ENCODE results near the gene COL2A1.
A peak's percentile ranks its signal among the peaks of the same experiment; 100 is the strongest.

Gene COL2A1

DNA sequence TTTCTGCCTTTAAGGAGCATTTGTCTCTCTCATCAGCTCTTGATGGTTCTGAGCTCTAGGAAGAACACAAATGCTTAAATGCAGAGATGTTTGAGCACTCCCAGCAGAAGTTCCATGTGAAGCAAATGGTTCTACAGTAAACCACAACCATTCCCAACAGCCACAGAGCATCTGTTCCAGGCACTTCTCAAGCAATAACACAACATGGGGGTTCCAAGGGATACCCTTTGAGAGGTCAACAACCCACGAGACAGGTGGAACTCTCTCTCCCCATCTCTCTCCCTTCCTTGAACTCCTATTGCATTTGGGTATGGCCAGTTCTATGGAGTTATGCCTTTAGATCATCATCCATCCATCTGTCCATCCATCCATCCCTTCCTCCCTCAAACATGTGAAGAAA, 5.2 kb upstream of the COL2A1 start:
- no peak for DNase-seq

DNA sequence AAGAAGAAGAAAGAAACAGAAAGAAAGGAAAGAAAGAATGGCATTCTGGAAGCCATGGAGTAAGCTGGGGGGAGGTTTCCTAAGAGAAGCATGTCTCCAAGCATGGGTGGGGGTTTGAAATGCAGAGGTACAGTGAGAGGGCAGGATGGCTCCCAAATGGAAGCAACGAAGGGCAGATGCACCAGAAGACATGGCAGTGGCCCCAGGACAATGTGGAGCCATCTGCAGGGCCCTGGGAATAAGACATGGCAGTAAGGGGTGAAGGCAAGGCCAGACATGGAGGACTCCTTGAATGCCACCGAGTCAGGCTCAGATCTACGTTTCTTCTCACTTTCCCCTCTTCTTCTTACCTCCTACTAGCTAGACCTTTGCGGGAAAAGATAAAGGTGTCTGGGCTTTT, 4.7 kb upstream of the COL2A1 start:
- DNase-seq, result no peak

GRCh38 chr12:48008349-48008748, 4.1 kb upstream of the COL2A1 start:
- DNase-seq, result no peak

- DNase-seq, result no peak
These were observed 2.9 kb upstream of the COL2A1 start for GRCh38 chr12:48007206-48007605.

DNA sequence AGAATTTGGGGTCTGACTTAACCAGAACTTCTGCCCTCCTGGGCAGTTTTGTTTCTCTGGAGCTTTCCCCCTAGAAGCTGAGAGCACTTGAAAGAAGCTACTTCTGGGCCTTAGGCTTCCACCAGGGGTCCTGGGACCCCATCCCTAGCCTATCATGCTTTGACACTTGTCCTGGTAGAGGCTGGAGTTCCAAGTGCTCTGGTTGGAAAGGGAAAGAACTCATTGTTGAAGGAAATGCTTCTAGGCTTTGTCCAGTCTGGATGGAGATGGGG, 1.4 kb upstream of the COL2A1 start:
- DNase-seq, result no peak

DNA sequence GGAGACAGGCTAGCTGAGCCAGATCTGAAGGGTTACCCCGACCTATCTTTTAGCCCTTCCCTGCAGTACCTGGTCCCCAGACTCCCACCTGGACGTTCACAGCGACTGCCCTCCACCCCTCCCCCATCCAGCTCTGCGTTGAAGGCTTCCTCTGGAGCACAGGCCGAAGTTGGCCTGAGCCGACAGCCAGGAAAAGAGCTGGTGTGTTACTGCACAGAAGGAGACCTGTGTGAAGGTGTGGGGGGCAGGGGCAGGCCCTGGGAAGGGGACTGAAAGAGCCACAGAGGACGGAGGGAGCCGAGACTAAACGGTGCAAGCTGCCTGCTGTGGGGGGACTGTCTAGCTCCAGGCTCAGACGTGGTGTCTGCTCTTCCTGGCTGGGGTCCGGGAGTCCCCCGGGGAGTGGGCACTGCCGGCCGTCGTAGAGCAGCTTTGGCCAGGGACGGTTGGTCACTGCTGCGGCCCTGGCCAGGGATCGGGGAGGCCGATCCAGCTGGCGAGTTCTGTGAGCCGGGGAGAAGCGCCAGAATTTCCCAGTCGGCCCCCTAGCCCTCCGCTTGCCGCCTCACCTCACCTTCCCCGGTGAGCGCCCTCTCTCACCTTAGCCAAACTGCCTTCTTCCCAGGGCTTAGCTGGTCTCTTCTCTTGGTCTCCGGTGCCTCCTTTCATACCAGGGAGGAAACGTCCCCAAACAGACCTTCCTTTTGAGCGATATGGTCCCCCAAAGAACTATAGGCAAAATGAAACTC, 899 bp upstream of the COL2A1 start:
- no peak for DNase-seq

DNA sequence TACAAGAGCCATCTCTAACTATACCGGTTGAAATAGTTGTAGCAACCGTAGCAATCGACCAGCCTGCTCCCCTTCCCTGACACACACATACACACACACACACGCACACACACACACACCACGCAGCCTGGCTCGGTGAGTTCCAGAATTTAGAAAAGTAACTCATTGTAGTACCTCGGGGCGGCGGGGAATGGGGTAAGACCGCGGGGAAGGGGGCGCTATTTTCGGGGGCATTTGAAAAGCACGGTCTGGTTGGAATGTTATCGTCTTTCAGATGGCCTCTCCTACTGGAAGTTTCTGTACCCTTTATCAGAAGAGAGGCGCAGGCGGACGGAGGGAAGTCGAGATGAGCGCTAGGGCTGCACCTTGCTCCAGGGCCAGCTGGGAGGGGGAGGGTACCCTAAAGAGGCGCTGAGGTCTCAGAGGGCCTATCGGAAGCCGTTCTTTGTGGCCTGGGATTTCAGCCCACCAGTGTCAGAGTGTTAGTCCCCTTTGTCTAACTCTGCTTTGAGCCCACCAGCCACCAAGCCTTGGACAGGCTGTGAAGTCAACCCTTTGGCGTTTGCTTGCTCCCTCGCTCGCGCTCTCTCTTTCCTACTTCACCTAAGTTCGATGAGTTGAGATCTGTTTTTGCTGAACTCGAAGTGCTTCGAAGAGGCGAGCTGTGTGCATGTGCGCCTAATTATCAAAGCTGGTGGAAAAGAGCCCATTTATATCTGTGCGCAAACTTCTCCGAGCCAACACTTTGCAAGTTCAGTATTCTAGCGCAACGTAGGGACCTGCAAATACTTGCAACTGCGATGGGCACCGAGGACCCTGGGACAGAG, 837 bp downstream of the COL2A1 start:
- DNase-seq, result peak; percentile 68

DNA sequence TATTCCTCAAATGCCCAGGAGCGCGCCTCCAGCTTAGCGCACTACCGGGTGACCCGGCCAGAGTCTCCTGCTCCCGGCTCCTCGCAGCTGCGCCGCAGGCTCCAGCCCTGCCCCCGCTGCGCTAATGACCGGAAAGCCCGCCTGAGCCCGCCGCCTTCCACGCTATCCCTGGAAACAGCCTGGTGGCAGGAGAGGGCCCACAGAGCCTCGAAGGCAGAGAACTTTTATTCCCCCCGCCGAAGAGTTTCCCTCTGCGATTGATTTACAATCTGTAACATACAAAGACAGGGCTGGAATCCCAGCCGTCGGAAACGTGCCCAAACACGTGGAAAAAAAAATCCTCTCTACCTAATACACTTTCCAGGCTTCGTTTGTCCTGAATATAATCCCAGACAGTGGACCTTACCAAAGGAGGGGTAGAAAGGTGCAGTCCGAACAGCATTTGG, 1.5 kb downstream of the COL2A1 start:
- no peak for DNase-seq

GRCh38 chr12:48002414-48002730, 1.9 kb downstream of the COL2A1 start:
- DNase-seq, result no peak

DNA sequence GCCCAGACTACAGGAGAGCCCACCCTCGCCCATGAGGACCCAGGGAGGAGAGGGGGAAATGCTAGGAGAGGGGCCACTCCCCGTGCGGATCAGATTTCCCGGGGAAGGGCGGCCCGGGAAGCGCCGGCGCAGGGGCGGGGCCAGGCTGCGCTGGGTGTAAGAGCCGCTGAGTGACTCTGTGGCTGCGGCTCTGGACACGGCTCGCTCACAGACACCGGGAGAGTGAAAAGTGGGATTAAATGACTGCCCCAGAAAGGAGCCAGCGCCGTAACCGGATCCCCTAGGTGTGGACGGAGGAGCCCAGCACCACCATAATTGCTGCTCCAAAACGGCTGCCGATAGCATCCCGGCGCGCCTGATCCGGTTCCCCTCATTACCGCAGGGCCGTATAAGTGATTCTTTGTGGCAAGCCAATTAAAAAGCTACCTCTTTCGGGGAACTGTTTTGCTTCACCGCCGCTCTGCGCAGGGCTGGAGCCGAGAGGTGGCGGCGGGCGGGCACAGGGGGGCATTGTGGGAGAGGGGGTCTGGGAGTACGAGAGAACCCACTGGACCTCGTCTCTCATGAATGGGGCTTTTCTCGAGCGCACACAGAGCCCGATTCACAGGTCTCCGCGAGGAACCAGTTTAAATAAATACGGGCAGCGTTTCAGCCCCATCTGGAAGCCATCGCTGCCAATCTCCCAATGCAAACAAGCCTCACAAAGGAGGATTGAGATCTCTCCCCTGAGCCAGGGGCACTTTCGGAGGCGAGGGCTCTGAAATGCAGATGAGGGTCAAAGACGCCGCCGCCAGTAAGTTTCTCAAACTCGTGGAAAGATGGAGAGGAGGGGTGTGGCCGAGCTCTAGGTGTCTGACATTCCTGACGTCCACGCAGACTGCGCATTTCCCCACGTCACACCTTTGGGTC, 2.5 kb downstream of the COL2A1 start:
- no peak for DNase-seq

DNA sequence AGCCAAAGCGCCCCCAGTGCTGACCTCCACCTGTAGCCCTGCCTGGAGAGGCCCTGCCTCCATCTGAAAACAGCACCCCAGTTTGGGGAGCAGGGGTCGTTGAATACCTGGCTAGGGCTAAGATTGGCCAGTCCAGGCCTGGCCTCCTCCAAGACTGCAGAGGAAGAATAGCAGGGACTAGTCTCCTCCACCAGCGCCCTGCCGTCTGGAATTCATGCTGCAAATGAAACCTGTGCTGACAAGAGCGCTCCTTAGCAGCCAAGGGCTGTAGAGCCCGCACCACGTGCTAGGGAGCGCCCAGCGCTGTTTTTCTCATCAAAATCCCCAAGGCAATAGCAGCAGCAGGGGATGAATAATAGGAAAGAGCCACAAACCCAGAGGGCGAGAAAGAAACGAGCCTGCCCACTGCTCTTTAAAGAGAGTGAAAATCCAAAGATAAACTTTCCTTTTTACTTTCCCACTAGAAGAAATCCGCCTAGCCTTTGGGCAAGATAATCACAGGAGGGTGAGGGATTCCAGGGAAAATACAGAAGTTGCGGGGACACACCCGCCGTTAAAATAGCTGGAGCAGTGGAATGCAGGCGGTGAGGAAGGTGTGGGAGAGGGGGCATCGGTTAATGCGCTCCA, 3.3 kb downstream of the COL2A1 start:
- no peak for DNase-seq

GRCh38 chr12:47999816-48000215, 4.5 kb downstream of the COL2A1 start:
- DNase-seq, result no peak

GRCh38 chr12:47997321-47997720, 7.0 kb downstream of the COL2A1 start:
- no peak for DNase-seq

GRCh38 chr12:47995981-47996401, 8.3 kb downstream of the COL2A1 start:
- no peak for DNase-seq

GRCh38 chr12:47993491-47993890, 10.8 kb downstream of the COL2A1 start:
- no peak for DNase-seq

DNA sequence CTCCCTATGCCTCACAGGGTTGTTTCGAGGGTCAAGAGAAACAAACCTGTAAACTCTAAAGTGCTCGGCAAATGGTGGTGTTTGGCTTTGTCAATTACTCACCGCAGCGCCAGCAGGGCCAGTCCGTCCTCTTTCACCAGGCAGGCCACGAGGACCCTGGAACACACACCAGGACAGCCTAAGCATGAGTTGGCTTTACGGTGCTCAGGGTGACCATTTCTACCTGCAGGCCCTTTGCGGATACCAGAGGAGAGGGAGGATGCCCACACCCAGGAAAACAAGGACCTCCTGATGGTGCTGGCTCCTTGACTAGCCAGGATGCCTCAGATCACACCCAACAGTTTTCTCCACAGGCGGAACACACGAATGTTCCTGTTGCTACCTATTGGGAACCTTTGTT, 11.5 kb downstream of the COL2A1 start:
- DNase-seq, result no peak

- no peak for DNase-seq
These were observed 12.9 kb downstream of the COL2A1 start for GRCh38 chr12:47991106-47992061.

- peak; percentile 74 for DNase-seq
These were observed 13.7 kb downstream of the COL2A1 start for GRCh38 chr12:47990351-47991105.

DNA sequence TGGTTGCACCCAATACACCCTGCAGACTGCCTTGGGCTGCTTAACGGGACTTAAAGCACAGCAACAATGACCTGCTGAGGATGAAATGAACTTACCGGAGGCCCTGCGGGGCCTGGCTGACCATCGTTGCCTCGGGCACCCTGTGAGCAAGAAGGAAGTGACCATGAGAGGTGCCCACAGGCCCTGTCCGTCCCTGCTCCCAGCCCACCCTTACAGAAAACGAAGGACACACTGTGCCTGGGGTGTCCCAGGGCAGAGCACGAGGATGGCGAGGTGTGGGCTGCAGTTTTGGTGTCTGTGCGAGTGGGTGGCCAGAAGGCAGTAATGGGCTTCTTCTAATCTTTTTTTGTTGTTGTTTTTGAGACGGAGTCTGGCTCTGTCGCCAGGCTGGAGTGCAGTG, 14.6 kb downstream of the COL2A1 start:
- no peak for DNase-seq

DNA sequence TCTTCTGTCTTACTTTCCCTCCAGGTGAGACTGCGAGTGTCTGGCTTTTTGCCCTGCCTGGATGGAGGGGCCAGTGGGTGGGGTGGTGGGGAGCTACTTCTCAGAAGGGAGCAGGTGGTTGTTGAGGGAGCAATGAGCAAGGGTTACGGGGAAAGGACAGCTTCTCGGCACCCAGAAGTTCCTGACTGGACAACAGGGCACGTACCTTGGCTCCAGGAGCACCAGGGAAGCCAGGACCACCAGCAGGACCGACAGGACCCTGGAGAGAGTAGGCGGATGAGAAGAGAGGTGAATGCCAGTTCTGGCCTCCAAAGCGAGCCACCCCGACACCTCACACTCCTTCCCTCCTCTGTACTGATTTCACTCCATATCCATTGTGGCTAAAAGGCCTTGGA, 15.3 kb downstream of the COL2A1 start:
- DNase-seq, result no peak
